Measurements from ENCODE around the gene MCF2L.

DNA sequence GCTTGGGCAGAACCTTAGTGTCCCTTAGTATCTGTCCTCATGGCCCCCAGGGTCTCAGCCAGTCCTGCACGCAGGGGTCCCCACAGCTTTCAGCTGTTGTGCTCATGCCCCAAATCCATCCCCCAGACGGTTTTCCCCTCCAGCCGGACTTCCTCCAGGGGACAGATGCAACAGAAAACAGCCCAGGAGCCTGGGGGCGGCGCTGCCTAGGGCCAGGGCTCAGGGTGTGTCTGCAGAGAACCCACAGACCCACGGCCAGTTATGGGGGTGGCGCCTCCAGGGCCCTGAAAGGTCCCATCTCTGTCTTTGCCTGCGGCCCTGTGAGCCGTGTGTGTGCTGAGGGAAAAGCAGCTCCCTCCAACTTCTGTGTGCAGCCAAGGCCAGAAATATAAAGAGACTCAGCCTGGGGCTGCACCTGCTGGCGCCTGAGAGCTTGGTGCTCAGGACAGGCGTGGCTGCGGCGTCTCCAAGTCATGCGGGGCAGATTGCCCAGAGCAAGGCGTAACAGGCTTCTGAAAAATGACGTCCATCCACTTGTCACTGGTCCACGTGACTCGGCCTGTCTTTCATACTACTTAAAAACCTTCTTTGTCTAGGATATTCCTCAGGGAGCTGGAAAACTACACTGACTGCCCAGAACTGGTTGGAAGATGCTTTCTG is 114.5 kb downstream of the MCF2L start:
- no peak for TF ChIP-seq CTCF (optimal IDR thresholded peaks at IDR 0.05 in 1 of 3, IDR thresholded peaks at IDR 0.05 in 1 of 3, conservative IDR thresholded peaks at IDR 0.05 in 1 of 3; ENCODE audit: extremely low read depth in 1 of 3, insufficient read depth in 2 of 3, low read length in 3 of 3)
- TF ChIP-seq EZH2 (IDR thresholded peaks at IDR 0.05; ENCODE audit: low read length) = no peak

All from keratinocyte (primary cell).